Fibroblast of lung (primary cell): ENCODE measurements around the gene TNFAIP8L1. TPM values are rescaled to one million over a fixed set of nuclear protein-coding genes. Genes with fewer than 3 reads are reported as not detected.

Source experiments
- DNase-seq, 2 donors: peaks; one replicate each; pipeline versions ENCODE4 v3.0.0 to v3.0.0-alpha.2; 2010; ENCODE audit warnings: low read depth in 2 of 2
- H2AFZ ChIP-seq: 2 replicates; pipeline ENCODE4 v1.5.1; 2012; ENCODE audit warnings: low read length, control low read depth, inconsistent platforms
- H3K27ac ChIP-seq: 2 replicates; pipeline ENCODE4 v1.5.1; 2011; ENCODE audit warnings: low read length, control low read depth; ENCODE audit not compliant: insufficient read depth
- H3K27me3 ChIP-seq: 2 replicates; pipeline ENCODE4 v1.5.1; 2011; ENCODE audit warnings: mild to moderate bottlenecking, low read length; ENCODE audit not compliant: control insufficient read depth, insufficient read depth
- H3K36me3 ChIP-seq: 2 replicates; pipeline ENCODE4 v1.5.1; 2011; ENCODE audit warnings: low read length; ENCODE audit not compliant: control insufficient read depth, insufficient read depth
- H3K4me1 ChIP-seq: 2 replicates; pipeline ENCODE4 v1.5.1; 2011; ENCODE audit warnings: low read length; ENCODE audit not compliant: control insufficient read depth, insufficient read depth; ENCODE audit errors: extremely low read depth
- H3K4me2 ChIP-seq: 2 replicates; pipeline ENCODE4 v1.5.1; 2011; ENCODE audit warnings: low read length, control low read depth; ENCODE audit not compliant: insufficient read depth; ENCODE audit errors: extremely low read depth
- H3K4me3 ChIP-seq, 4 experiments: fragments of 200-600 bp in 1 of 4; sonication (generic) in 1 of 4; replicated peaks in 1 of 4; 2 replicates each; pipeline ENCODE4 v1.5.1; 2011 to 2016; ENCODE audit warnings: low read length in 4 of 4, low read depth in 3 of 4, mild to moderate bottlenecking in 3 of 4, control low read depth in 2 of 4, inconsistent platforms in 1 of 4, mixed read lengths in 1 of 4; ENCODE audit not compliant: insufficient read depth in 1 of 4; ENCODE audit errors: control extremely low read depth in 1 of 4
- H3K79me2 ChIP-seq: 2 replicates; pipeline ENCODE4 v1.5.1; 2012; ENCODE audit warnings: mild to moderate bottlenecking, low read length, inconsistent platforms; ENCODE audit not compliant: control insufficient read depth, insufficient read depth
- H3K9ac ChIP-seq: 2 replicates; pipeline ENCODE4 v1.5.1; 2011; ENCODE audit warnings: mild to moderate bottlenecking, low read length, control low read depth; ENCODE audit not compliant: insufficient read depth
- H3K9me3 ChIP-seq: 2 replicates; pipeline ENCODE4 v1.5.1; 2012; ENCODE audit warnings: low read depth, low read length; ENCODE audit not compliant: control insufficient read depth, insufficient read depth
- H4K20me1 ChIP-seq: 2 replicates; pipeline ENCODE4 v1.5.1; 2011; ENCODE audit warnings: low read length; ENCODE audit not compliant: control insufficient read depth, insufficient read depth; ENCODE audit errors: extremely low read depth
- EZH2 ChIP-seq: IDR thresholded peaks from 2 replicates; pipeline ENCODE4 v1.5.1; 2012; ENCODE audit warnings: low read length, control low read depth, mild to moderate bottlenecking; ENCODE audit errors: missing control alignments
- polyA plus RNA-seq, 2 donors: library from polyadenylated mRNA; depleted of rRNA in 1 of 2; stranded (reverse) in 1 of 2; unstranded in 1 of 2; fragments of >200 nt; gene quantifications; 2 replicates each; pipeline ENCODE4 v1.2.1, GENCODE V29; 2011 to 2012; ENCODE audit warnings: missing spikeins in 1 of 2
- total RNA-seq: library from RNA; depleted of rRNA; stranded (reverse); fragments of >200 nt; gene quantifications from 2 replicates; pipeline ENCODE4 v1.2.1, GENCODE V29; 2014
- TF ChIP-seq, protein P1 (sequence below), 2 donors: IDR thresholded peaks in 1 of 2; conservative IDR thresholded peaks in 1 of 2; 1 replicate in 1 of 2; 2 replicates in 1 of 2; pipeline ENCODE4 v1.5.1; 2011 to 2012; ENCODE audit warnings: low read length in 2 of 2, control low read depth in 1 of 2, inconsistent platforms in 1 of 2, low read depth in 1 of 2, mild to moderate bottlenecking in 1 of 2

TNFAIP8L1 gene
- total and polyA plus RNA-seq, 2 donors (not counting 1 experiment from before 2014, with no cell fraction given) = 2.3 to 4.0 TPM

DNA sequence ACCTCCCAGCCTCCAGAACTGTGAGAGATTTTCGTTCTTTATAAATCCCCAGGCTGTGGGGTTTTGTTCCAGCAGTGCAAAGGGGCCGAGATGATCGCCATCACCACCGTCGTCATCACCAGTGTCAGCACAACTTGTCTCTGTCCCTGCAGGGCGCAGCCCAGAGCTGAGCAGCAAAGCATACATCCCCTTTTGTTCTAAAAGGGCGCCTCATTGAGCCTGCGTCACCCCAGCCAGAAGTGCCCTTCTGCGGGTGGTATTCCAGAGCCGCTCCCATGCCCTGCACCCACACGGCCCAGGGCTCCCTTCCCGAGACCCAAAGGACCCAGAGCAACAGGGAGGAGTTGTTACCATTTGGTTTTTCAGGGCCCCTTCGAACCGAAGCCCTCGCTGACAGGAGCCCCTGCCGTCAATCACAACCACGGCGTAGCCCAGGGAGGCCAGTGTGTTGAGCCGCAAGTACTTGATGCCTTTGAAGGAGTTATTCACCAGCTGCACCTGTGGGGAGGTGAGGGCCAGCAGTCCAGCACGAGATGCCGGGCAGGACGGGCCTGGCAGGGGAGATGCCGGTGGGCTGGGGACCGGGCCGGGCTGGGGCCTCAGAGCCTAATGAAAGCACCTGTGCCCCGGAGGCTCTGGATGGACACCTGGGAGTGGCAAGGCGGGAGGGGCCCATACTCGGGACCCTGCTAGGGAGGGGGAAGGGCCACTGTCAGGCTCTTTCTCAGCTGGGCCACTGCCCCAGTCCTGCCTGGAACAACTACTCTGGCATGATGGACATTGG is 45.2 kb downstream of the TNFAIP8L1 start:
- DNase-seq = no peak
- no peak overlapping the region for H3K4me2 ChIP-seq
- no peaks in the 10 kb centered on the region for H3K79me2 ChIP-seq
- H3K36me3 ChIP-seq = peaks cover 32% of the 10 kb centered on the region
- no peak overlapping the region for H3K27ac ChIP-seq
- H3K9ac ChIP-seq = no peak overlapping the region
- no peak for TF ChIP-seq EZH2
- TF ChIP-seq, protein P1, sequence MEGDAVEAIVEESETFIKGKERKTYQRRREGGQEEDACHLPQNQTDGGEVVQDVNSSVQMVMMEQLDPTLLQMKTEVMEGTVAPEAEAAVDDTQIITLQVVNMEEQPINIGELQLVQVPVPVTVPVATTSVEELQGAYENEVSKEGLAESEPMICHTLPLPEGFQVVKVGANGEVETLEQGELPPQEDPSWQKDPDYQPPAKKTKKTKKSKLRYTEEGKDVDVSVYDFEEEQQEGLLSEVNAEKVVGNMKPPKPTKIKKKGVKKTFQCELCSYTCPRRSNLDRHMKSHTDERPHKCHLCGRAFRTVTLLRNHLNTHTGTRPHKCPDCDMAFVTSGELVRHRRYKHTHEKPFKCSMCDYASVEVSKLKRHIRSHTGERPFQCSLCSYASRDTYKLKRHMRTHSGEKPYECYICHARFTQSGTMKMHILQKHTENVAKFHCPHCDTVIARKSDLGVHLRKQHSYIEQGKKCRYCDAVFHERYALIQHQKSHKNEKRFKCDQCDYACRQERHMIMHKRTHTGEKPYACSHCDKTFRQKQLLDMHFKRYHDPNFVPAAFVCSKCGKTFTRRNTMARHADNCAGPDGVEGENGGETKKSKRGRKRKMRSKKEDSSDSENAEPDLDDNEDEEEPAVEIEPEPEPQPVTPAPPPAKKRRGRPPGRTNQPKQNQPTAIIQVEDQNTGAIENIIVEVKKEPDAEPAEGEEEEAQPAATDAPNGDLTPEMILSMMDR (conservative IDR thresholded peaks at IDR 0.05 in 1 of 2, IDR thresholded peaks at IDR 0.05 in 1 of 2; ENCODE audit: low read depth in 1 of 2, low read length in 2 of 2) = no peak
- H4K20me1 ChIP-seq = no peaks in the 10 kb centered on the region
- H3K27me3 ChIP-seq = no peaks in the 10 kb centered on the region
- no peaks in the 10 kb centered on the region for H3K4me1 ChIP-seq
- no peak overlapping the region for H2AFZ ChIP-seq
- no peaks in the 10 kb centered on the region for H3K9me3 ChIP-seq
- H3K4me3 ChIP-seq = no peak overlapping the region

DNA sequence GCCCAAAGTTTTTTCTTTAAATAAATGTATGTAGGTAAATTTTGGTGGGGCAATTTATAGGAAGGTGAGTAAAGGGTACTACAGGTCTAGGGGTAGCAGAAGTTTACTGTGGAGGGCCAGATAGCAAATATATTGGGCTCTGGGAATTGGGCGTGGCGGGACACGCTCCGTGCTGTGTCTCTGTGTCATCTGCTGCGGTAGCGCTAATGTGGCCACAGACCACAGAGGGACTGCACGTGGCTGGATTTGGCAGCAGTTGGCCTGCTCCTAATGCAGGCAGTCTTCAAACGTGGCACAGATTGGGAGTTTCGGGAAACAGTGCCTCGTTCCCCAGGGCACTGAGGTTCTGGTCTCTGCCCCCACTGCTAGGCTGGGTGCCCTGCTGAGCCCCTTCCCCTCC is 47.4 kb downstream of the TNFAIP8L1 start:
- Histone ChIP-seq H3K27ac (no peak overlapping the region), H3K79me2 (no peaks in the 10 kb centered on the region), H3K4me1 (no peaks in the 10 kb centered on the region), H3K9ac (no peak overlapping the region), H4K20me1 (no peaks in the 10 kb centered on the region), H2AFZ (no peak overlapping the region), H3K36me3 (peaks cover 43% of the 10 kb centered on the region), H3K27me3 (no peaks in the 10 kb centered on the region), H3K4me2 (no peak overlapping the region), H3K9me3 (no peaks in the 10 kb centered on the region), H3K4me3 (no peak overlapping the region)
- DNase-seq = no peak
- TF ChIP-seq, protein P1 (conservative IDR thresholded peaks at IDR 0.05 in 1 of 2, IDR thresholded peaks at IDR 0.05 in 1 of 2; ENCODE audit: low read depth in 1 of 2, low read length in 2 of 2) = no peak
- TF ChIP-seq EZH2 = no peak

DNA sequence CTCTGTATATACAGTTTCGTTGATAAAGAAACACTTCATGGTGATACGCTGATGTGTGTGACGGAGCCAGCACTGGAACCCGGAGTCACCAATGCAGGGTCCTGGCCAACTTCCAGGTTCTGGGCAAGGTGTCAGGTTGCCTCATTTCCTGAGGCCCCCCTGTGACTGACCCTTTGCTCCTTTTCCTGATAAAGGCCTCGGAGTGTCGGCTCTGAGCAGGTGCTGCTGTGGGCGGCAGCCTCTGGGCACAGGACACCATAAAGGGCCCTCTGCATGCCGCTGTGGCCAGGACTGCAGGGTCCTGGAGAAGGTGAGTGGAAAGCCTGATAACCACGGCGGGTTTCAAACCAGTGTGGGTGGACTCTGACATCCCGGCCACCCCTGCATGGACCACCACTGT is 48.1 kb downstream of the TNFAIP8L1 start:
- Histone ChIP-seq H4K20me1 (no peaks in the 10 kb centered on the region), H3K36me3 (peaks cover 45% of the 10 kb centered on the region), H3K4me2 (no peak overlapping the region), H2AFZ (no peak overlapping the region), H3K9me3 (no peaks in the 10 kb centered on the region), H3K4me1 (no peaks in the 10 kb centered on the region), H3K79me2 (no peaks in the 10 kb centered on the region), H3K27me3 (no peaks in the 10 kb centered on the region), H3K27ac (no peak overlapping the region), H3K4me3 (no peak overlapping the region), H3K9ac (no peak overlapping the region)
- DNase-seq = no peak
- TF ChIP-seq, protein P1 (conservative IDR thresholded peaks at IDR 0.05 in 1 of 2, IDR thresholded peaks at IDR 0.05 in 1 of 2; ENCODE audit: low read depth in 1 of 2, low read length in 2 of 2) = no peak
- no peak for TF ChIP-seq EZH2
